HG02610 (cell line): ENCODE results near the gene SH3GL1.
A peak's percentile ranks its signal among the peaks of the same experiment; 100 is the strongest.

Experiments used
- ATAC-seq: cut with Tn5 transposase; IDR thresholded peaks from one replicate; pipeline ENCODE4 v1.9.1; 2021; ENCODE audit warnings: mild to moderate bottlenecking, moderate library complexity; ENCODE audit not compliant: unreplicated experiment

Gene SH3GL1, protein sequence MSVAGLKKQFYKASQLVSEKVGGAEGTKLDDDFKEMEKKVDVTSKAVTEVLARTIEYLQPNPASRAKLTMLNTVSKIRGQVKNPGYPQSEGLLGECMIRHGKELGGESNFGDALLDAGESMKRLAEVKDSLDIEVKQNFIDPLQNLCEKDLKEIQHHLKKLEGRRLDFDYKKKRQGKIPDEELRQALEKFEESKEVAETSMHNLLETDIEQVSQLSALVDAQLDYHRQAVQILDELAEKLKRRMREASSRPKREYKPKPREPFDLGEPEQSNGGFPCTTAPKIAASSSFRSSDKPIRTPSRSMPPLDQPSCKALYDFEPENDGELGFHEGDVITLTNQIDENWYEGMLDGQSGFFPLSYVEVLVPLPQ

DNA sequence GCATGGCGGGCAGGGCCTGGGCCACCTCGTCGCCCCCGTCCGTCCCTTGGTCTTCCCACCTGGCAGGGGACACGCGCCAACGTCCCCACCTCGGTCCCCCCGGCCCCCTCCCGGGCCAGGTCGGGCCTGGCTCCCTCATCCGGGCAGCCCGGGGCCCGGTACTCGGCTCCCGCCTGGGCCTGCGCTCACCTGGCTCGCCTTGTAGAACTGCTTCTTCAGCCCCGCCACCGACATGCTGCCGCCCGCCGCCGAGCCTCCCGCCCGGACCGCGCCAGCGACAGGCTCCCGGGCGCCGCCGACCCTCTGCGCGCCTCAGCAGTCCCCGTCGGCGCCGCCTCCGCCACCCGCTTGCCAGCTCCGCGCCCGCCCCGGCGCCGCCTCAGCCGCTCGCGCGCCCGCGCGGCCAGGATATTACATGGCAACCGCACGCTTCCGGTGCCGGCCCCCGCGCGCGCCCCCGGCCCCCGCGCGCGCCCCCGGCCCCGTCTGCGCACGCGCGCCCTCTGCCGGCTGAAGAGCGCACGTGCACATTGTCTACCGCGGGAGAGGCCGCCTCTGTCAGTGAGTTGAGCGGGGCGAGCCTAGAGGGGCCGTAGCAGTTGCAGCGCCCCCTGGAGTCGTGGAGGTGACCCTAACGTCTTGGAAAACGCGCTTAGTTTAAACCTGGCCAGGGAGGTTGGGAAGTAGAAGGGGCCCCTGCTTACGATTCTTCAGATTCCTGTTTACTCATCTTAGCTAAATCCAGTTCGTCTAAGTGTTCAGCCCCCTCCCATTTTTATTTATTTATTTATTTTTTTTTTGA is at the start of gene SH3GL1:
TSS of gene SH3GL1 (minus strand) at position 413 of the 802 bp plus-strand sequence. CDS start at position 234, 179 bp downstream.
- ATAC-seq: peak; percentile 53

DNA sequence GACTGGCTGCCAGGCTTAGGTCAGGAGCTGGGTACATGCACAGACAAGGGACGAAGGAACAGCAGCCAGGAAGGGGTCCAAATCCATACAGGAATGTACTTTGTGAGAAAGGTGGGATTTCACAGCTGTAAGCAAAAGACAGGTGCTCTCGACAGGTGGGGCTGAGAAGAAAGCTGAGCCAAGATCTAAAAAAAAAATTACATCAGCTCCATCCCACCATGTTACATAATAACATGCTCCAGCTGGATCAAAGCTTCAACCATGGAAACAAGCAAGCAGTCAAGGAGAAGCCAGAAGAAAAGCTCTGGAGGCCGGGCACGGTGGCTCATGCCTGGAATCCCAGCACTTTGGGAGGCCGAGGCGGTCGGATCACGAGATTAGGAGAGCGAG is 49.3 kb upstream of the SH3GL1 start:
- ATAC-seq: no peak

DNA sequence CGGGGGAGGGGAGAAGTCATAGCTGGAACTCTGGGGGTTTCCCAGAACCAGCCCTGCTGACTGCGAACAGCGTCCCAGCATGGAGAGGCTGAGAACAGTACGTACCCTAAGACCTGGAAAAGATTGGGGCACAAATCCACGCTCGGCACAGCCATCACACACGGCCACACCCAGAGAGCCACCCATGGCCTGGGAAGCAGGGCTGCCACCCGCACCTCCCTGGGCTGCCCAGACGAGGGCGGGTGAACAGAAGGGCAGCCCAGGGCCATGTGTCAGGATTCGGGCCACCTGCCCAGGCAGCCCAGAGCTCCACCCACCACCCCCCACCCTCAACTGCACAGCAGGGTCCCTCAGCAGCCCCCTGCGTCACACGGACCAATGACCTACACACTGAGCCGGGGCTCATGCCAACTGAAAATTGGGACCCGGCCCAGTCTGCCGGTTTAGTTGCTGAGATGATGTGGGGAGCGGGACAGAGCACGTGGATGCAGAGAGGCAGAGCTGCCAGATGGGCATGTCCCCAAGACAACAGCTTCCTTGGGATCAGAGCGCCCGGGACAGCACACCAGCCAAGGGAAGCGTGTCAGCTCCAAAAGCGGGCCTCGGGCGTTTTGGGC is 48.8 kb upstream of the SH3GL1 start:
- no peak for ATAC-seq

DNA sequence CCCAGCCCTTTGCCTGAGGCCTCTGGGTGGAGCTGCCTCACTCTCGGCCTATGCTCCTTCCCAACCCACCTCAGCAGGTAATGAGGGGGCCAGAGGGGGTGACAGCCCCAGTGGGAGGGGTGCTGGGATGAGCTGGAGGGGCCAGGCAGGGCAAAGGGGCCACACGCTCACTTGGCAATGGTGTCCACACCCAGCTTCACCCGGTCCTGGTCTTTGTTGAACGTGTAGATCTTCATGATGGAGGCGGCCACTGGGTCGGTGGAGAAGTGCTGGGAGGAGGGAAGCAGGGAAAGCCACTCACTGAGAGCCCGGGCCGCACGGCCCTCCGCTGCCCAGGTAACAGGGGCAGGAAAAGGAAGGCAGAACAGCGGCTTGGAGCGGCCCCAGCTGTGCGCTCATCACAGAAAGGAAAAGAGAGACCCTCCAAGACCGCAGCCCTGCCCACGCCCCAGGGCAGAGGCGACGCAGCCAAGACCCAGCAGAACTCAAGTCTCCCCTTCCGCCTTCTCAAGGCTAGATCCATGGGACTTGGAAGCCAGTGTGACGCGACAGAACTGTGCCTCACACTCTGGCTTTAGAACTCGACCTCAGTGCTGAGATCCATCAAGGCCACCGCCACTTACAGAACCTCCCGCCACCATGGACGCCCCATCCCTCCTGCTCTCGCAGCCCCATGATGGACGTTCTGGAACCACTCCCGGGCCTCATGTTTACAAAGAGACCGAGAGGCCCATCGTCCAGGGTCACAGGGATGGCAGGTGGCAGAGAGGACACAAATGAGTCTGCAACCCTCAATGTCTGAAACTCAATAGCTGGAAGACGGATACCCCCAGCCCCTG is 48.0 kb upstream of the SH3GL1 start:
- ATAC-seq: no peak

DNA sequence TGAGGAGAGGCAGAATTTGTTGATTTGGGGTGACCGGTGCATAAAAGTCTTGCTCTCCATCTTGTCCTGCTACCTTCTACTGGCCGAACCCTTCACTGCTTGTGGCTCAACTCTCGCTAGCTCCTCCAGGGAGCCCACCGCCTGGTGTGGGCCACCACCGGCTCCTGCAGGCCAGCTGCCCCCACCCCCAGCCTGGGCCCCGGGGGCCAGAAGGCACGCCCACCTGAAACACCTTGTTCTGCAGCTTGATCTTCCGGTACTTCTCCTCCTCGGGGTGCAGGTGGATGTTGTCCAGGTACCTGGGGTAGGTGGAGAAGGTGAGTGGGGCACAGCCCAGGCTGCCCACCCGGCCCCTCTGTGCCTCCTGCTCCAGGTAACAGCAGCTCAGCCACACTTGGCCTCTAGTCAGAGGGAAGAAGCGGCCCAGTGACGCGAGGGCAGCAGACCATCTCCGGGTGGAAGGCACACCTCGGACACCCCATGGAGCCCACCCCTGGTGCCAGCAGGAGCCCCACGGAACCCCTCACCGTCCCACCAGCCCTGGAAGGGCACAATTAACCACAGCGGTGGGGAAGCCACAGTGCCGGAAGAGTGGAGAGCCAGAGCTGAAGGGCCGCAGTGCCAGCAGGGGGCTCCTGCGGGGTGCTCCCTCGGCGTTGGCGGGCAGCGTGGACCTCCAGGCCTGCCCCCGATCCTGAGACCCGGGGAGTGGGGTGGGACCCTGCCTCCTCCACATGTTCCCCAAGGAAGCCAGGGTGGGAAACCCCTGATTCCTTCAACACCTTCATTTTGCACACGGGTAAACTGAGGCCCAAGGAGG is 47.2 kb upstream of the SH3GL1 start:
- ATAC-seq: no peak

DNA sequence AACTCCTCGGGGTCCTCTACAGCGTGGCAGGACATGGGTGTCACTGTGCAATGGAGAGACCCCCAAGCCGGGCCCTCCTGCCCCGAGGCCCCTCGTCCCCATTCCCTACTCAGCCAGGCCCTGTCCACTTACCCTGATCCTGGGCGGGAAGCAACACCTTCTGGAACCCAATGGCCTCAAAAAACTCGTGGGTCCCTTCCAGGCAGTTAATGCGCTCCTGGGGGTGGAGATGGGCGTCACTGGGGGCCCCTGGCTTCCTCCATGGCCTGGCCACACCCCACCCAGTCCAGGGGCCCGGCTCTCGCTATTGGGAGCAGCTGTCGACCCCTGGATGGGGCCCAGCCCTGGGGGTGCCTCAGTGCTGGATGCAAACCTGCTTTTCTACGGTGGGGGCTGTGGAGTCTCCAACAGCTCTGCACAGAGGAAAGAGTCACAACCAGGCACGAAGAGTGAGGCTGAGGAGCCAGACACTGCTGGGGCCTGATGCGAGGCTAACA is 46.4 kb upstream of the SH3GL1 start:
- ATAC-seq: no peak

DNA sequence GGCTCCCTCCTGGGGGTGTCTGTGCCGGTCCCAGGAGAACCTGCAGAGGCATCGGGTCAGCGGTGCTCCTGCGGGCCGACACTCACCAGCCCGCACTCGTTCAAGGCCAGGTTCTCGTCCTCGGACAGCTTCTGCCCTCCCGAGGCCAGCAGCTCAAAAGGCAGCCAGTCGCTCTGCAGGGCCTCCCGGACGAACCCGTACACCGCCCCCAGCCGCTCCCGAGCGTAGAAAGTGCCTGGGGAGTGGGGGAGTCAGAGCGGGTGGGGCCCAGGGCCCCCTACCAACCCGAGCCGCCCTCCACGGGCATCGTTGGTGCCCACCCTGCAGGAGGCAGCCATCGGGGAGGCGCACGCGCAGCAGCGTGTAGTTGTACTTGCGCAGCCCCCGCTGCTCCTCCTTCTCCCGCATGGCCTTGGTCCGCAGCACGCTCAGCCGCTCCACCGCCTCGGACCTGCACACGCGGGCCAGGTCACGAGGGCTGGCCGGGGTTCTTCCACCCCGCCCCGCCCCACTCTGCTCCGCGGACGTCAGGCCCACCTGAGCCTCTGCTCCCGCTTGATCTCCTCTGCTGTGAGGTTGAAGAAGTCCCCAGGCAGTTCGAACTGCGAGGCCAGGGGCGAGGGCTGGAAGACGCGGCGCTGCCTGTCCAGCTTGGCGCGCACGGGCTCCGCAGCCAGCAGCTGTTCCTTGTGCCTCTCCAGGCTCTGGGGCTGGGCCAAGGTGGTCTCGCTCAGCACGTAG is 45.8 kb upstream of the SH3GL1 start:
- no peak for ATAC-seq

DNA sequence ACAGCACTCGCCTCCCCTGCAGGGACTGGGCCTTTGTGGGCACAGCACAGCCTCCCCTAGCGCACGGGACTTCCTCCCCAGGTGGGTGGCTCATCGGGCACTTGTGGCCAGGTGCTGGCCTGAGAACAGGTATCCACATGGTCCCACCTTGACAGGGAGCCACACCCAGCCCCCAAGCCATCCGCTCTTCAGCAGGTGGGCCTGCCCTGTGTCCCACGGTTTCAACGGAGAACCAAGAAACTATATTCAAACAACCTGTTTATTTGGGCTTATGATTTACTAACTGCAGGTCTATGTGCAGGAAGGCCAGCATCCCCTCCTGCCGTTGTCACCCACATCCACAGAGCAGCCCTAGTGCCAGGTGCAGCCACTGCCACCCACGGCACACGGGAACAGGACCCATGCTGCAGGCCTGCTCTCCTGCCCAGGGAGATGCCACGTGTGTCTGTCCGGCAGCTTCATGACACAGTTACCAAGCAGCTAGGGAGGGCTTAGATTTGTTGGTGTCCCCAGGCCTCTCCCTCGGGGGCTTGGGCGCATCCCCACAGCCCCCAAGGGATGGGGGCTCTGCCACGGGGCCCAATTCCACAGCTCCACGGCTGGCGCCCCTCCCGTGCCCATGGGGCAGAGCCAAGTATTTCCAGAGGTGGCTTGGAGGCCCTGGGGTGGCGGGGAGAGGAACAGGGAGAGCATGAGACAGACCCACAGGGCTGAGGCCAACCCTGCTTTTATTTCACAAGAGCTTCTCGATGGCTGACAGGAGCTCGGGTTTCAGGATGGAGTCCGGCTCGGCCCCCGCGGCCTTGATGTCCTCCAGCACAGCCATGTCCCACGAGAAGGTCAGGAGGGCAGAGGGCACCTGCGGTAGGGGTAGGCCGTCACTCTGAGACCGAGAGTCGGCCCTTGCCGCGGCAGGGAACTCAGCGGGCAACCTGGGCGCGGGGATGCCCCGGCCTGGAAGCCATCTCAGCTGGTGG is 44.7 kb upstream of the SH3GL1 start:
- ATAC-seq: no peak

DNA sequence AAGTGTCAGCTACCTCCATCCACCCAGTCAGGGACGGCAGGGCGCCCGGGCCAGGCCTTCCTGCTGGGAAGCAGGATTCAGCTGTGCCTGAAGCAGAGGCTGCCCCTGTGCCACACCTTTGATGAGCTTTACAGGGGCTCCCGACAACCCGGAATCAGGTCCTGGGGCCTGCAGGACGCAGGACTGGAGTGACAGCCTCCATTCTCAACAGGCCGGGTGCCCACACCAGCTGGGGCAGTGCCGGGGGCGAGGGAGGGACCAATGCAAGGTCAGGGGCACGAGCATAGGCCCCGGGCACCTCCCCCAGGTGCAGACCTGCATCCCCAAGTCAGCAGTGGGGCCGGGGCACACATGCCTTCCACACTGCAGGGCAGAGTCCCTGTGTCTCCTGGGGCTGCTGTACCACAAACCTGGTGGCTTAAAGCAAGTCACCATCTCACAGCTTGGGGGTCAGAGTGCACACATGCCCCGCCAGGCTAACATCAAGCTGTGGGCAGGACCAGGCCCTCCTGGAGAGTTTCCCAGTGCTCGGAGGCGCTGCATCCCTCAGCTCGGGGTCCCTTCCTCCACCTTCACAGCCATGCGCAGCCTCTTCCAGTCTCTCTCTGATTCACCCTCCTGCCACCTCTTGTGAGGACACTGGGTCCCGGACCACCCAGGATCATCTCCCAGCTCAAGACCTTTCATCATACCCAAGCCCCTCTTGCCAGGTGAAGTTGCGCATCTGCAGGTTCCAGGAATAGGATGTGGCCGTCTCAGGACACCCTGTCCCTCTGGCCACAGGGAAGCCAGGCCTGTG is 43.8 kb upstream of the SH3GL1 start:
- ATAC-seq: no peak

DNA sequence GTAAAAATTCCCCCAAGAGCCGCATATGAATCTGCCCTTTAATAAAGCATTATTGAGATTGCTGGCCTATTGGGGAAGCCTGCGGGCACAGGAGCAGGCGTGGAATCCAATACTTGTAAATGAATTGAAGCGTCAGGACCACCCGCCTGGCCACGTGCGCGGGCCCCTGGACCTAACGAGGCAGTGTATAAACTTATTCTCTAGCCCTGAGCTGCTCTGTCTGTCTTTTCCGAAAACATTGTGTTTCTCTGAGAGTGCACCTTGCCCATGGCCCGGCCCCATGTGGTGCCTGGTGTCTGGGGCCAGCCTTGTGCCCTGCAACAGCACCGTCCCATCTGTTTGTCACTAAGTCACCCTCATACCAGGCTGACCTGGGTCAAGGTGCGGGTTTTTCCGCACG is 42.8 kb upstream of the SH3GL1 start:
- no peak for ATAC-seq

DNA sequence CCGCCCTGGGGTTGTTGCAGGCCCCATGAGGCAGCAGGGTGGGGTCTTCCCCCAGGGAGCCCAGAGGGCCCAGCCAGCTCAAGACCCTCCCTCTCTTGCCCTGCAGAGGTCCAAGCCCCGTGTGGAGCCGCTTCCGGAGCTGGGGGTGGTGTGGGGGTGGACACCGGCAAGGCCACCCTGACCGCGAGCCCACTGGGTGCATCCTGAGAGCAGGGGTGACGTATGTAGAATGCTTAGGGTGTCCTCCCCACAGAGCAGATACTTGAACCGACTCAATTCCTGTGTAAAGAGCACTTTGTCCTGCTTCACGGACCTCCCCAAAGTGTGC is 42.4 kb upstream of the SH3GL1 start:
- no peak for ATAC-seq

DNA sequence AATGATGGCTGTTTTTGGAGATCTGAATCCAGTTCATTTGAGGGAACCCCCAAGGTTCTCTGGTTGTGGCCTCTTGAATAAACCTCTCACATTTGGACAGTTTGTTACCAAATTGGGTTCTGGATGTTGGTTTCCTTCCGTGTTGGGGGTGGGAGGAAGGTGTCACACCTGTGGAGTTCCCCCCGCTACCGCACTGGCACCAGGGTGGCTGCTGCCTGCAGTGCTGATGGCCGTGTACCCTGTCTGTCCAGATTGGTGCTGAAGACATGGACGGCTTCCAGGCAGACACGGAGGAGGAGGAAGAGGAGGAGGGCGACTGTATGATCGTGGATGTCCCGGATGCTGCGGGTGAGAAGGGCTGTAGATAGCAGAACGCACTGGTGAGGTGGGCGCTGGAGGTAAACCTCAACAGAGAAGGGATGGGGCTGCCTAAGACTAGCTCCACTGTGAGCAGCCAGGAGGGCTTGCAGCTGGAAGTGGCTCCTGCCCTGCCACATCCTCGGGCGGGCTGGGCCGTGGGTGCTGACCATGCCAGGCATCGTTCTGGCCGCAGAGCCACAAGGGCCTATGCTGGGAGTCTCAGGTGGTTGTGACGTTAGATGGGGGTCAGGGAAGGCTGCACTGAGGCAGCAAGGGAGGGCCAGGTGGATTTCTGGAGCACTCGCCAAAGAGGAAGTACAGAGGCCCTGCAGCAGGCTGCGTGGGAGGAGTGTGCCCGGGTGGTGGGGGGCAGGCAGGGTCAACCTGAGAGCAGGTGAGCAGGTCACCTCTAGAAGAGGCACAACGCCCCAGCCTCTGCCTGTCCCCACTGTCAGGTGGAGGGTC is 41.9 kb upstream of the SH3GL1 start:
- no peak for ATAC-seq

DNA sequence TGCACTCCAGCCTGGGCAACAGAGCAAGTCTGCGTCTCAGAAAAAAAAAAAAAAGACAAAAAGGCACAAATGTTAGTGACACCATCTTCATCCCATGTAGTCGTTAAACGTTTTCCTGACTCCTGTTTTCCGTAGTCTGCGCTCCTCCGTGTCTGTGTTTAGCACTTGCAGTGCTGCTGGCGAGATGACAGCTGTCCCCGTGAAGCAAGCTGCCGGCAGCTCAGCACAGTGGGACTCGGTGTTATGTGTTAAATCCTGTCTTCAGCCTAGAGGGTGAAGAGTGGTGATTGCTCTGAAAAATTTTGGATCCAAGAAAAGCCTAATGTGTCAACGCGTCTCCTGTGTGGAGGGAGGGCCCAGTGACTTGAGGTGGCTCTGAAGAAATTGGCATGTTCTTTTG is 38.9 kb upstream of the SH3GL1 start:
- ATAC-seq: no peak

DNA sequence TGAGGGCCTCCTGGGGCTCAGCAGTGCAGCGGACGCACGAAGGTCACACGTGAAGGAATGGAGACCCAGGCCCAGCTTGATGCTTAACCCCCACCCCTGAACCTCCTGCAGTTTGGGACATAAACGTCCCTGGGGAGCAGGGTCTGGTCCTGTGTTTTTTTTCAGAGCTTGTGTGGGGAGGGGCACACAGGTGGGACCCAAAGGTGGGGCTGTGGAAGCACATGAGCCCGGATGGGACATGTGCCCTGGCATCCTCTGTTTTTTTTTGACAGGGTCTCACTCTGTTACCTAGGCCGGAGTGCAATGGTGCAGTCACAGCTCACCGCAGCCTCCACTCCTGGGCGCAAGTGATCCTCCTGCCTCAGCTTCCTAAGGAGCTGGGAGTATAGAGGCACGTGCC is 36.8 kb upstream of the SH3GL1 start:
- no peak for ATAC-seq

DNA sequence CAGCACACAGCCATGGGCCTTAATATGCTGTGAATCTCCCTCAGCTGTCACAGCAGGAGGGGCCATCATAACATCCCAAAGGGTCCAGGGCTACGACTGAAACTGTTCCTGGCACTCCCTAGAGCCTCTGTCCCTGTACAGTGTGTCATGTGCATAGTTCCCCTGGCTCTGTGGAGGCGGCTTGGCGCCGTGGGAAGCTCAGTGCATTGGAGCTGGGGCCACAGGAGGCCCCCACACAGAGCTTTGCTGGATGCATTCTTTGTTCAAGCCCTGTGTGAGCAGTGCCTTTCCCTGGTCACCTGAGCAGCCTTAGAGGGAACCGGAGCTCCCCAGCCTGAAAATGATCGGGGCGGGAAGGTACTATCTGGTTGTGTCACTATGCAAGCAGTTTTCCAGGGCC is 35.9 kb upstream of the SH3GL1 start:
- no peak for ATAC-seq

DNA sequence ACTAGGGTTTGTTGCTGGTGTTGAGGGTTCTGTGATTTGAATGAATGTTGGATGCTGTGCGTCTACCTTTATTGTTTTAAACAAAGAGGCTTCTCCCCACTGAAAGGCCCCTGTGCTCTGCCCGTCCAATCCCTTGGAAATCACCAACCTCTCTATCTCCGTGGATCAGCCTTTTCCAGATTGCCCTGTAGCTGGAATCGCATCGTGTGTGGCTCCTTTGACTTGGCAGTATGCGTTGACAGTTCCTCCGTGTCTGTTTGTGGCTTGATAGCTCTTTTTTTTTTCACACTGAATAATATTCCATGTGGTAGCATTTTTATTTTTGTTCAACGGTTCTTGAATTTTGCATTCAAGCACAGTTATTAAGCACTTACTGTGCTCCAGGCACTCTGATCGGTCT is 34.0 kb upstream of the SH3GL1 start:
- ATAC-seq: no peak
